Right lobe of liver (tissue), 6 donors: ENCODE data around the gene PCCA. TPM values are rescaled to one million over a fixed set of nuclear protein-coding genes. Genes with fewer than 3 reads are reported as not detected.
A peak's percentile ranks its signal among the peaks of the same experiment; 100 is the strongest.

Source experiments
- ATAC-seq, 4 donors: fragments of 200-7000 bp; cut with Tn5 transposase; one replicate each; pipeline ENCODE4 v1.9.1; 2020; ENCODE audit warnings: mild to moderate bottlenecking in 4 of 4, moderate library complexity in 4 of 4
- DNase-seq, 3 donors: peaks; one replicate each; pipeline ENCODE4 v3.0.0-alpha.2; 2020
- H3K27ac ChIP-seq, 3 donors: fragments of 200-600 bp; one replicate each; pipeline ENCODE4 v1.8.0; 2022
- H3K27me3 ChIP-seq, 2 donors: fragments of 200-600 bp; one replicate each; pipeline ENCODE4 v1.8.0; 2022
- H3K36me3 ChIP-seq, 4 donors: fragments of 200-600 bp; sonication (generic) in 1 of 4; one replicate each; pipeline versions ENCODE4 v1.5.1 to v1.8.0; 2017 to 2022; ENCODE audit warnings: control low read depth in 1 of 4
- H3K4me1 ChIP-seq, 4 donors: fragments of 200-600 bp; sonication (generic) in 1 of 4; one replicate each; pipeline versions ENCODE4 v1.5.1 to v1.8.0; 2017 to 2022; ENCODE audit warnings: control low read depth in 1 of 4
- H3K4me3 ChIP-seq, 3 donors: fragments of 200-600 bp; one replicate each; pipeline ENCODE4 v1.8.0; 2022
- H3K9me3 ChIP-seq, 4 donors: fragments of 200-600 bp; sonication (generic) in 1 of 4; one replicate each; pipeline versions ENCODE4 v1.5.1 to v1.8.0; 2017 to 2022; ENCODE audit warnings: control low read depth in 1 of 4
- POLR2A ChIP-seq: fragments of 450-650 bp; IDR thresholded peaks from one replicate; pipeline ENCODE4 v1.6.1; 2017; ENCODE audit warnings: antibody characterized with exemption, mild to moderate bottlenecking
- WGBS: methylation state at CpG from one replicate; pipeline ENCODE4 v1.1.6; 2018; ENCODE audit warnings: low coverage, low lambda C conversion rate; ENCODE audit not compliant: insufficient coverage; ENCODE audit errors: missing lambda C conversion rate; 5-methylcytosine and 5-hydroxymethylcytosine counted together
- intact Hi-C, 2 donors: fragments of 100-400 bp; cut with DNase I; formaldehyde crosslinking; loops; one replicate each; pipeline versions ENCODE4 v1.11.2 to v1.14.1; 2022
- total RNA-seq, 6 experiments: library from RNA; depleted of rRNA in 2 of 6; stranded (reverse); fragments of >200 nt in 2 of 6; fragmentation: NEBNext Ultra II Directional in 3 of 6; extraction: Animal tissue kit (Norgen Biotek cat#: 25700) in 3 of 6; gene quantifications; one replicate each; pipeline versions ENCODE4 v1.1.0 to v1.2.4, GENCODE V29; 2016 to 2023
- TF ChIP-seq, protein P1 (sequence below), 4 donors: fragments of 200-600 bp in 3 of 4; fragments of 450-650 bp in 1 of 4; IDR thresholded peaks; one replicate each; pipeline versions ENCODE4 v1.5.1 to v1.8.0; 2016 to 2022; ENCODE audit warnings: antibody characterized with exemption in 4 of 4, mild to moderate bottlenecking in 2 of 4
- donor health status: DM: no; HTN: yes; CAD: no.
- donor health status: DM: no; HTN: no; CAD: no.
- donor health status: DM: no; HTN: no; CAD: no.
- donor health status: DM: no; HTN: yes; CAD: no.
- donor health status: DM: no; HTN: yes; CAD: no.

Gene PCCA
- total RNA-seq, 6 experiments from 2014 or later: 58.2 to 161 (median 85.2) TPM

DNA sequence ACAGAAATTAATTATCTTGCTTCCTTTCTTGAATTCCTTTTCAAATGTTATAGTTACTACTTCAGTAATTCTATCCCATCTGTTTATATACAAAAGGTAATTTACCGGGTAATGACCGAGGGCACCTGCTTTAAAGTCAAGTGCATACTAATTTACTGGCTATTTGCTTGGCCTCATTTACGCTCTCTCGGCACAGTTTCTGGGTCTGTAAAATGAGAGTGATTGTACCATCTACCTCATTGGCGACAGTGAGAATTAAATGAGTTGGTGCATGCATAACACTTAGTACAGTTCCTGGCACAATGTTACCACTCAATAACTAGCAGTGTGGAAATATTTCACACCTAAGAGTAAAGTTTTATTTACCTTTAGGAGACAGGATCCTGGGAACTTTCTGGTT, 388.1 kb downstream of the PCCA start:
- 100% methylated on average over 5 of the region's 5 CpGs for whole genome bisulfite sequencing
- Histone ChIP-seq H3K4me3 (no peak overlapping the region), H3K9me3 (no peaks in the 10 kb centered on the region), H3K27me3 (no peaks in the 10 kb centered on the region), H3K36me3 (peaks cover 0 to 4% (median 0%) of the 10 kb centered on the region in 4 donors), H3K27ac (no peak overlapping the region), H3K4me1 (no peaks in the 10 kb centered on the region)
- ATAC-seq (no peak), DNase-seq (no peak)
- intact Hi-C loops: no loop called here
- no peak for TF ChIP-seq POLR2A
- TF ChIP-seq, protein P1, sequence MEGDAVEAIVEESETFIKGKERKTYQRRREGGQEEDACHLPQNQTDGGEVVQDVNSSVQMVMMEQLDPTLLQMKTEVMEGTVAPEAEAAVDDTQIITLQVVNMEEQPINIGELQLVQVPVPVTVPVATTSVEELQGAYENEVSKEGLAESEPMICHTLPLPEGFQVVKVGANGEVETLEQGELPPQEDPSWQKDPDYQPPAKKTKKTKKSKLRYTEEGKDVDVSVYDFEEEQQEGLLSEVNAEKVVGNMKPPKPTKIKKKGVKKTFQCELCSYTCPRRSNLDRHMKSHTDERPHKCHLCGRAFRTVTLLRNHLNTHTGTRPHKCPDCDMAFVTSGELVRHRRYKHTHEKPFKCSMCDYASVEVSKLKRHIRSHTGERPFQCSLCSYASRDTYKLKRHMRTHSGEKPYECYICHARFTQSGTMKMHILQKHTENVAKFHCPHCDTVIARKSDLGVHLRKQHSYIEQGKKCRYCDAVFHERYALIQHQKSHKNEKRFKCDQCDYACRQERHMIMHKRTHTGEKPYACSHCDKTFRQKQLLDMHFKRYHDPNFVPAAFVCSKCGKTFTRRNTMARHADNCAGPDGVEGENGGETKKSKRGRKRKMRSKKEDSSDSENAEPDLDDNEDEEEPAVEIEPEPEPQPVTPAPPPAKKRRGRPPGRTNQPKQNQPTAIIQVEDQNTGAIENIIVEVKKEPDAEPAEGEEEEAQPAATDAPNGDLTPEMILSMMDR (IDR thresholded peaks at IDR 0.05): no peak

GRCh38 chr13:100478107-100478809, 389.4 kb downstream of the PCCA start:
- DNase-seq: no peak
- intact Hi-C loops: no loop called here
- Histone ChIP-seq H3K9me3 (no peaks in the 10 kb centered on the region), H3K27me3 (no peaks in the 10 kb centered on the region), H3K36me3 (peaks cover 0 to 4% (median 0%) of the 10 kb centered on the region in 4 donors), H3K4me1 (no peaks in the 10 kb centered on the region), H3K4me3 (no peak overlapping the region), H3K27ac (no peak overlapping the region)
- 95% methylated on average over 7 of the region's 12 CpGs for WGBS
- ATAC-seq: peak in 1 of 4 donors; percentile 35
- no peak for TF ChIP-seq POLR2A
- TF ChIP-seq, protein P1 (IDR thresholded peaks at IDR 0.05): no peak

DNA sequence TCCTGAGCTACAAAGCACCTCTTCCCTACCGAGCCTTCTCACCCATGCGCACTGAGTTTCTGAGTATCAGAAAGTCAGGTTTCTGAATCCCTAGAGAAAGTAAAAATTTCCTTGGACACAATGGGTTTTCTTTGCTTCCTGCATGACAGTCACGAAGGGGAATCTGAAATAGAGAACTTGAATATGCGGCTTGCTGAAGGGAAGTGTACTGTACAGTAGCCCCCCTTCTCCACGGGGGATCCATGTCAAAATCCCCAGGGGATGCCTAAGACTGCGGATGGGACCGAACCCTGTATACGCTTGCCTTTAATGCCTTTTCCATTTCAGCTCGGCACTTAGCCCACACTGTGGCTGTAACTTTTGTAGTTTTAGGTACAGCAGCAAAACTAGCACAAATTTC, 391.8 kb downstream of the PCCA start:
- H3K4me1 ChIP-seq: no peaks in the 10 kb centered on the region
- H3K27ac ChIP-seq: no peak overlapping the region
- WGBS: 92% methylated on average over 9 of the region's 9 CpGs
- no peaks in the 10 kb centered on the region for H3K27me3 ChIP-seq
- H3K36me3 ChIP-seq: peaks cover 0 to 4% (median 0%) of the 10 kb centered on the region in 4 donors
- TF ChIP-seq, protein P1 (IDR thresholded peaks at IDR 0.05): no peak
- TF ChIP-seq POLR2A: no peak
- ATAC-seq (no peak), DNase-seq (no peak)
- H3K4me3 ChIP-seq: no peak overlapping the region
- no peaks in the 10 kb centered on the region for H3K9me3 ChIP-seq
- intact Hi-C loops: no loop called here

- Histone ChIP-seq H3K27me3 (no peaks in the 10 kb centered on the region), H3K4me3 (no peak overlapping the region), H3K4me1 (no peaks in the 10 kb centered on the region), H3K9me3 (no peaks in the 10 kb centered on the region), H3K27ac (no peak overlapping the region), H3K36me3 (no peaks in the 10 kb centered on the region)
- DNase-seq (no peak), ATAC-seq (no peak)
- TF ChIP-seq, protein P1 (IDR thresholded peaks at IDR 0.05): no peak
- TF ChIP-seq POLR2A: no peak
- WGBS: 92% methylated on average over 6 of the region's 6 CpGs
- intact Hi-C loops: no loop called here
Observed at GRCh38 chr13:100483139-100483538, 394.2 kb downstream of the PCCA start.
